Mesenteric fat pad (tissue), 1 donor: ENCODE data around the gene CD200. TPM values are rescaled to one million over a fixed set of nuclear protein-coding genes. Genes with fewer than 3 reads are reported as not detected.

Experiments
- DNase-seq: peaks from one replicate; pipeline ENCODE4 v3.0.0-alpha.2; 2020; ENCODE audit warnings: low spot score
- long read RNA-seq: library from polyadenylated mRNA; unstranded; transcript quantifications from one replicate; pipeline ENCODE4 v2.0.0, GENCODE V29; 2020
- total RNA-seq: library from RNA; stranded (reverse); fragmentation: NEBNext Ultra II Directional; extraction: Animal tissue kit (Norgen Biotek cat#: 25700); gene quantifications from one replicate; pipeline ENCODE4 v1.2.1, GENCODE V29; 2021
- donor health status: DM: yes; HTN: yes; CAD: no.

The CD200 gene
- total RNA-seq: 6.0 TPM
- long read RNA-seq, transcript CD200-202 (5 exons, 1,997 nt): major isoform, 5 of 15 reads
- long read RNA-seq, partial matches to known transcripts: 2 of 15 reads
- long read RNA-seq, other reads (novel, unspliced or antisense): 3 of 15 reads

- peak; percentile 90 for DNase-seq
These were observed at the start of gene CD200 for GRCh38 chr3:112333002-112333380. Gene CD200 (plus strand): TSS chr3:112333156. CDS start chr3:112333213, 57 bp downstream.

DNA sequence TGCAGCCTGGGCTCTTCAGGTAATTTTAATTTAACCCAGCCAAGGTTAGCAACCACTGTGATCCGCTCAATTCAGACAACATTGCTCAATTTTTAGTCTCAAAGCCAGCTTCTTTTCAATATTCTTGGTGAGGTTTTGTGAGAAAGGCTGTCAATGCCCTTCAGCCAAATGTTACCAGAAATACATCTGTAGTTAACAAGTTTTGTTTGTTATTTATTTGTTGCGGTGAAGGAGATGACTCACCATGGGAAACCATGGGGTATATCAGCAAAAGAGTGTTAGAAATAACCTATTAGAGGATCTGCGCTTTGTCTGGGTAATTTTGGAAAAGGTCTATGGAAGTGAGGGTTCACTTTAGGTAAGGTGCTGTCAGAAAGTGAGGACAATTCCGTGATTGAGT lies 43.9 kb upstream of the CD200 start:
- no peak for DNase-seq

DNA sequence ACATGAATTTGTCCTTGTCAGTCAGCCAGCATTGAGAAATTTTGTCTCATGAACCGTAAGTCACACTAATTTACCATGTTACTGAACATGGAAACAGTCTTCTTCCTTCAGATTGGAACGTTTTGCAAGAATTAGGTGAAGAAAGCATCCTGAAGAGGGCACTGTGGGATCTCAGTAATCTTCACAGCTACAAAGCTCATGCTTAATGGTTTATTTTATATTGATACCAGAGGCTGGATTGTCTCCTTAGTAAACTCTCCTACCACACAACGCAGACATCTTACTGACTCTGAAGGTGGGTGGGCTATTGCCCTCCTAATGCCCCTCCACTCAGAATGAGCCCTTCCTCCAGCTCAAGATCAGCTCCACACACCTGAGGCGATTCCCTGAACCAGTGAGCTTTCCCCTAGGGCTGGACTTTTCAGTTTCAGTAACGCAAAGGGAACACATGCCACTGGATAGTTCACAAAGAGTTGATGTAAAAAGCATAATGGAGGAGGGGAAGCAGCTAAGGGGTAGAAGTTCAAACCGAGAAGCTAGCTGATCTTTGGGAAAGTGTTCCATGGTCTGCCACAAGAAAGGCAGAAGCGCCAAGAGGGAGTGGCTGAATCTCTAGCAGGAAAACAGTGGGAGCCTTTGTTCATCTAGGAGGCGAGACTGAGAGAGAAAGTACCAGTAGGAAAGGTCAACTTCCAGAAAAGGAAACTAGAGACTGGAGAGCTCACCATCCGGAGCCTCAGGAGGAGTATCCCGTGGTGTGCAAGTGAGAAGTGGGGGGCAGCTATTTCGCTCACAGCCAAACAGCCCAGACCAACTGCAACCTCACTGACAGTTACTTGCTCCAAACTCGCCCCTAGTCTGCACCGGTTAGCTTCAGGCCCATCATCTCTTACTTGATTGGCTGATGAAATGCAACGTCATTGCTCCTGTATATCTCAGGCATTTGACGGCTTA lies 39.3 kb upstream of the CD200 start, which contains the start of gene SLC9C1:
Gene SLC9C1, minus strand, starts transcription at position 849 of the 954 bp plus-strand sequence. CDS start 7,425 bp downstream, outside the sequence.
- no peak for DNase-seq

DNA sequence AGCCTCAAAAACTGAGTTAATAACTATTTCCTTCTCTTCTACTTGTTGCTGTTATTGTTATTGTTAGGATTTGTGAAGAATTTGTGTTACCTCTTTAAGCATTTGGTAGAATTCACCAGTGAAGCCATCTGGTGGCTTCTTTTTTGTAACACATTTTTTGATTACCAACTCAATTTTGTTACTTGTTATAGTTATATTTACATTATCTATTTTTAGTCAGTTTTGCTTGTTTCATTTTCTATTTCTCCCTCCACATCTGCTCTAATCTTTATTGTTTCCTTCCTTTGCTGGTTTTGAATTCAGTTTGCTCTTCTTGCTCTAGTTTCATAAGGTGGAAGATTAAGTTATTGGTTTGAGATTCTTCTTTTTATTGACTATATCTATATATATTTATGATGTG lies 35.2 kb upstream of the CD200 start:
- no peak for DNase-seq

GRCh38 chr3:112298781-112299180 lies 34.2 kb upstream of the CD200 start:
- DNase-seq: no peak

DNA sequence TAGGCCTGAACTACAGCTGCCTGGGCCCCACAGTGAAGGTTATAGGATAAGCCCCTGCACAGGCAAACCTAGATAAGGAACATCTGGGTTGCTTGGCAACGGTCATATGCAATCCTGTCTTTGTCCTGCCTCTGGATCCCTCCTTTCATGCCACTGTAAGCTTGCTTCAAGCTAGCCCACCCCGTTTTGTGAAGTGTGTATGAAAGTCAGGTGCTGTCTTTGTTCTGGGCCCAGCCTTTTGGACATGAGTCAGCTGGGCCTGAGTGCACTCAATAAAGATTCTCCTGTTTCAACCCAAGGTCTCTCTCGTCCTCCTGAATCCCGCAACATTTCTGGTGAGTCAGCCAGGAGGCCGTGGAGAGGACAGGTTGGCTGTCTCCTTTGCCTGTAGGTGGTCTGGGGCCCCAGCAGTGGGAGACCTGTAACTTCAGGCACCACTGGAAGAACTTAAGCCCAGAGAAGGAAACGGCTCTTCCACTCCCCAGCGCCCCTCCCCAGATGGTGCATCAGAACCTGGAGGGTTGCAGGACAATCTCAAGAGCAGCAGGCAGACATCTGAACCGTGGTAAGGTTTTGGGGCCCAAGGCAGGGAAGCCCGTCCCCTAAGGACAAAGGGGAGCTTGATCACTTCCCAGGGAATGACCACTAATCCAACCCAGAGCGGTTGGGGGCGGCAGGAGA lies 30.7 kb upstream of the CD200 start:
- DNase-seq: no peak

- DNase-seq: no peak
These were observed 29.8 kb upstream of the CD200 start for GRCh38 chr3:112302881-112303763.

DNA sequence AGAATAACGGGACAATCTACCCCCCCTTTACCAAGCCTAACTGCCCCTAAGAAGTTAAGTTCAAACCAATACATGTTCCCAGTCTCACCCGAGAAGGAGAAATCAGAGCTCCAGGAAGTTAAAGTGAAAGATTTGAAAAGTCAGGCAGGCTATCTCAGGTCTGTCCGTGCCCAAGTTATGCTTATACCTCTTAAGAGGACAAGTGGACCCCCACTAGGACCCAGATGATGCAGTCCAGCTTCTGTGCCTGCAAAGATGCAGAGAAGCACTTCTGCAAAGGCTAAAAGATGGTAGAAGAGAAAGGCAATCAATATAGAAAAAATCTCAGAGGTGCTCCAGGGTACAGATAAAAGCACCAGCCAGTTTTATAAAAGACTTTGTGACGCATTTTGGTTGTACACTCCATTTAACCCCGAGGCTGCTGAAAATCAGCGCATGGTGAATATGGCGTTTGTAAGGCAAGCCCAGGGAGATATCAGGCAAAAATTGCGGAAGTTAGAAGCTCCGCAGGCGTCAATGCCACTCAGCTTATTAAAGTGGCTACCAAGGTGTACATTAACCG lies 29.1 kb upstream of the CD200 start:
- no peak for DNase-seq

- DNase-seq: no peak
These were observed 28.3 kb upstream of the CD200 start for GRCh38 chr3:112304611-112305010.

GRCh38 chr3:112306825-112307224 lies 26.1 kb upstream of the CD200 start:
- no peak for DNase-seq

GRCh38 chr3:112307557-112307956 lies 25.4 kb upstream of the CD200 start:
- DNase-seq: no peak

DNA sequence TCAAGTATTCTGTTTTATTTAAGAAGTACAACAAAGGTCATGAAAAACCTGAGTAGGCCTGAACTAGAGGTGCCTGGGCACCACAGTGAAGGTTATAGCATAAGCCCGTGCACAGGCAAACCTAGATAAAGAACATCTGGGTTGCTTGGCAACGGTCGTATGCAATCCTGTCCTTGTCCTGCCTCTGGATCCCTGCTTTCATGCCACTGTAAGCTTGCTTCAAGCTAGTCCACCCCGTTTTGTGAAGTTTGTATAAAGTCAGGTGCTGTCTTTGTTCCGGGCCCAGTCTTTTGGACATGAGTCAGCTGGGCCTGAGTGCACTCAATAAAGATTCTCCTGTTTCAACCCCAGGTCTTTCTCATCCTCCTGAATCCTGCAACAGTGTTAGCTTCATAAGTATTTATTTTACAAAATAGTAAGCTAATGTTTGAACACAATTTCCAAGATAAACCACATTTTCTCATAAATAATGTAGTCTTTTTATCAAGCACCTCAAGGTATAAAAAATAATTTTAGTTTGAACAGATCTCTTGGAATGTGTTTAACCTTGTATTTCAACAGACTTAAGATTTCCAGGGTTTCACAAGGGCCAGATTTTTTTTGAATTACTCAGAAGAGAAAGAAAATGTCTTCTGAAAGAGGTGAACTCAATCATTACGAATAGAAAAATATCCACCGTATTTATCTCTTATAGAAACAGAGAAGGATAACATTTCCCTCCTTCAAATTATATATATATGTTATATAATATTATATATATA lies 24.6 kb upstream of the CD200 start:
- DNase-seq: no peak

DNA sequence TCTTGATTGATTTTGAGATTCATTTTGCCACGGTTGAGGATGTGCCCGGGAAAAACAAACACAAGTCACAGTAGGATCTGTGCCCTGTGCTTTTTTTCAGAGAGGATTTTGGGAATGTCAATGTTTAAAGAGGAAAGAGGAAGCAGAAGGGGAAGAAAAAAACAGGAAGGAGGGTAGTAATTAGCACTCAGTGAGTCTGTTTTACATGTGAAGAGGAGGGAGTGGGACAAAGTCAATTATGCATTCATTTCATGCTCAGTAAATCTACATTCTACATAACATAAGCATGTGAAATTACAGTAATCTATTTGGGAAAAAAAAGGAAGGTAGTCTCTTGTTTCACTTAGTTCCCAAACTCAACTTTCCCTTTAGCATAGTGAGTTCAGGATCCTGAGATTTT lies 18.3 kb upstream of the CD200 start:
- DNase-seq: no peak

DNA sequence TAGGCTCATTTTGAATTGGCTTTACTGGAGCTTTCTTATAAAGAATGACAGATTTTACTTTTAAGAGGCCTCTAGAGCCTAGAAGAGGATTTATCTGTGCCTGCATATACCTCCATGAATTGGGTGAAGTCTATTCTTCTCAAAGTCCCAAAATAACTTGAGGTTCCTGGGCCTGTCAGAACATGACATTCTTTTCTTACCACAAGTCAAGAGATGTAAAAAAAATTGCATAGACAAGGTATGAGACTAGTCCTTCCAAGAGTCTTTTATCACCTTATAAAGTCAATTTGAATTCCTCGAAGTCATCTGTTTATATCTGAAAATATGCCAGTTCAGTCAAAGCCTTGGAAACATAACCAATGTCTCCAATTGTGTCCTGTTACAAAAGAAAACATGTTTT lies 17.2 kb upstream of the CD200 start:
- no peak for DNase-seq

DNA sequence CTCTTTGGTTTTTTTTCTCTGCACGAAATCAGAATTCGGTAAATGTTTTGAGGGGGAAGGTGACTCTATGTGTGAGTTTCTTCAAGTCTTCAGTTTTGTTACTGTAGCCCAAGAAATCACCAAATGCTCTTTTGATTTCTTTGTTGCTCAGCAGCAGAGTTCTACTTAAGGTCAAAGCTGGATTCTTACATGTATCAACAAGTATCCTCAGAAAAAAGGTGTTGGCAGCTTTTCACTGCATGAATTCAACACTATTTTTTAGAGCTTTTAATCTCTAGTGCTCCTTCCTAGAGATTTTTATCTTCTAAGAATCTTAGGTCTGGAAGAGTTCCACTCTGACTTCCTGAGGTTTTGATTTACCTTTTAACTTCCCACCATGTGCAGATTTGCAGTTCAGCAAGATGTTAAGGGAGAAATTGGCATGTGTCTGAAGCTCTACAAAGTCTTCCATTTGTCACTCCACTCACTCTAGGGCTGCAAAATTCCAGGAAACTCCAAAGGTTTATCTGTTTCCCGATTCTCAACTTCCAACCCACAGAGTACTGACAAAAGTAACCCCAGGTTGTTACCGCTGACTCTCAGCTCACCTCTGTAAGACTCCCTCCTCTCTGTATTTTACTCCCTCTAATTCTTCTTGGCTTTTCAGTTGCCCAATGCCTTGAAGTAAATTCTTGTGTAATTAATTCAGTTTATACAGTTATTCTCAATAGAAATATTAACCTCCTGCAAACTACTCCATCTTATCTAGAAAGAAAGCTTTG lies 13.3 kb upstream of the CD200 start:
- no peak for DNase-seq

DNA sequence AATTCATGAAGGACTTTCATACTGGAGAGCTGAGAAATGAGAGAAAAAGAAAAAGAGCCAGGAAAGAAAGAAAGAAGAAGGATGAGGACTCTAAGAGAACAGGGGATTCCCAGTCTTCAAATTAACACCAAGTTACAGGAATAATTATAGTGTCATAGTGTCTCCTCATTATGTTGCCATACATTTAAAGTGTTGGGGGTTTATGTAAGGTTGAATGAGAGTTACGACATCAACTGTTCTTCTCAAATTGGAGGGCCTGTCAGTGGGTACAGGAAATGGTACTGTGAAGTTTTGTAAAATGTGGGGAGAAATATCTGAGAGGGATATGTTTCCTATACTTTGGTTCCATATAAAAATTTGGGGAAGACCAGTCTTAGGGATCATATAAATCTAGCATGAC lies 12.3 kb upstream of the CD200 start:
- DNase-seq: no peak

DNA sequence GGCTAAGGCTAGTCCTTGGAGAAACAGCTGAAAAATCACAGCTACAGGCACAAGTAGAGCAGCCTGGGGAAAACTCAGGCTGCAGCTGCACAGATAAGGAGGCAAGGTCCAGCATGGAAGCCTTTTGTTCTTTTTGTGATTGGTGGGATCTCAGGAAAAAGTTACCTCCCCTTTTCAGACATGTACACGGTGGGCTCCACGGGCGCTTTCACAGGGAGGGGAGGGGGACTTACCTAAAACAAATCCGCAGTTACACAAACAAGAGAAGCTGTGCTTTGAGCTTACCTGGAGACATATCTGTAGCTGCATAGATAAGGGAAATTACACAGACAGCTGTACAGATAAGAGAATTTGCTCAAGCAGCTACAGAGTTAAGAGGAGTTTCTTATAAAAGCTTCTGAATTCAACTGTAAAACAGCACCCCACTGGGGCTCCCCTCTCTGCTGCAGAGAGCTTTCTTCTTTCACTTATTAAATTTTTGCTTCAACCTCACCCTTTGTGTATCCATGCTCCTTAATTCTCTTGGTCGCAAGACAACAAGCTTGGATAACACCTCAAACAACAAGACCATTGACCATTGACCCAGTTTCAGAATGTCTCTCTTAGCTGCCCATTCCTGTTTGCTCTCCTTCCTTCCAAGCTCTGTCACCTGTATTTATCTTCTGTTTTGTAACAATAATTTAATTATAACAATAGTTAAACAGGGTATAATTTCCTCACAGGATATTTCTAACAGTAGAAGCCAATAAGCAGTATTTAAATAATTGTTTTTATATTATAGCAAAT lies 10.9 kb upstream of the CD200 start:
- no peak for DNase-seq

DNA sequence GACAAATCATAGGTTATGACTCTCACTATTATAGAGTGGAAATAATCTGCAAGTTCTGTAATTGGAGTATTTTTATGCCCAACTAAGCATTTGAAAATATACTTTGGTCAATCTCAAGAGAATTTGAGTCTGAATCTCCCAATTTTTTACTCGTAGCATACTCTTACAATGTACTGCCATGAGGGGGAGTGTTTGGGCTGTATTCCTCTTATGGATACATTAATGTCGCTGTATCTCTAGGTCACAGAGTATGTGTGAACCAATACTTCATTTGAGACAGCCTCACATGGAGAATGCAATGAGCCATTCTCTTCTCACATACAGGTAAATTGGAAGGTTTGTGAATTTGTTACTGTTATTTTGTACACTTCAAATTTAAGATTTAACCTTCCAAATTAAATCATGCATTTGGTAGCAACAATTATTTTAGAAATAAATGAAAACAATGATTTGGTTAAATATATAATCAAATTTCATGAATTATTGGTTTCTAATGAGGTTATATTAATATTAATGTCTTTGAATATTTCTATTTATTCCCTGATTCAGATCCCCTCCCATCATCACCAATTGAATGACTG lies 5.5 kb upstream of the CD200 start:
- no peak for DNase-seq
